Measurements from ENCODE around the gene NDUFB6. TPM values are rescaled to one million over a fixed set of nuclear protein-coding genes. Genes with fewer than 3 reads are reported as not detected.
A peak's percentile ranks its signal among the peaks of the same experiment; 100 is the strongest.

NDUFB6 gene
- polyA plus RNA-seq, 2 of the 4 experiments (the other 2 are of a cell fraction): 91.0 to 158 TPM

DNA sequence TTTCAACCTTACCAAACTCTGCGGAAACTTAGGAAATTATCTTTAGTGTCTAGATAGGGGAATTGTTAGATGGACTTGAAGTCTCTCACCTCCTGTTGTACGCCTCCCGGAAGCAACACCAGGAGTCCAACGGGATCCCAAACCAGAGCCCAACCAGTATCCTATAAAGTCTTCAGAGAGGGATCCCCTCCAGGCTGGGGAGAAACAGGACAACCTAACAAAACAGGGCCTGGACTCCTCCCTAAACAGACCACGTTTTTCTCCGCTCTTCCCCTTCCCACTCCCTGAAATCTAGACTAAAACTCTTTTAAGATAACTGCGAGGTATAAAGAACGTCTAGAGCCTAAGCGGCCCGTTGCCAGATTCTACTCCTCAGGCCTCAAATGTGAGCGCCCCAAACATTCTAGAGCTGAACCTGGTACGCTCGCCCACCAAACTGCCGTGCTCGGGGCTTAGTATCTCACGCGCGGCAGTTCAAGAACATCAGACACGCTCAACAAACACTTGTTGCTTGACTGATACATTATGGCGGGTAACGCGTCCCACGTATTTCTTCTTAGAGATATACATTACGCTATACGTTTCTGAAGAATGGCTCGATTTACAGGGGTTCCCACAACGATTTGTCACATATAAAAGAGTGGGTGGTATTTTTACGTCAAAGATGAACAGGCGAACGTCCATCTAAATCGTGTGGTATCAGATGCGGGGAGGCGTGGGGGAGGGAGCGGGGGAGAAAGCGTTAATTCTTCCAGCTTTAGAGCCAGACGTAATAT lies 21.5 kb downstream of the NDUFB6 start:
- POLR2A ChIA-PET: interaction anchor here (0.6 to 2.6 kb wide), 7 partner anchors 21 to 474 kb away, joined by 3 to 14 read pairs (median 5); partner anchors contain the start of genes ACO1, DNAJA1, NDUFB6 and RIGI
- peaks cover 17% of the 10 kb centered on the region for H3K4me1 ChIP-seq
- peak; percentile 49 to 50 for ATAC-seq
- 1% methylated on average over 32 of the region's 36 CpGs for whole genome bisulfite sequencing (ENCODE audit: missing lambda C conversion rate)
- H3K27ac ChIP-seq: peak overlapping the region; percentile 94 to 96
- peak in 1 of 2 experiments; percentile 13; a peak in 1 of 5 replicates for TF ChIP-seq JUN (IDR thresholded peaks at IDR 0.05)
- TF ChIP-seq, protein P1, sequence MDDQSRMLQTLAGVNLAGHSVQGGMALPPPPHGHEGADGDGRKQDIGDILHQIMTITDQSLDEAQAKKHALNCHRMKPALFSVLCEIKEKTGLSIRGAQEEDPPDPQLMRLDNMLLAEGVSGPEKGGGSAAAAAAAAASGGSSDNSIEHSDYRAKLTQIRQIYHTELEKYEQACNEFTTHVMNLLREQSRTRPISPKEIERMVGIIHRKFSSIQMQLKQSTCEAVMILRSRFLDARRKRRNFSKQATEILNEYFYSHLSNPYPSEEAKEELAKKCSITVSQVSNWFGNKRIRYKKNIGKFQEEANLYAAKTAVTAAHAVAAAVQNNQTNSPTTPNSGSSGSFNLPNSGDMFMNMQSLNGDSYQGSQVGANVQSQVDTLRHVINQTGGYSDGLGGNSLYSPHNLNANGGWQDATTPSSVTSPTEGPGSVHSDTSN (IDR thresholded peaks at IDR 0.05): no peak
- TF ChIP-seq, protein P2, sequence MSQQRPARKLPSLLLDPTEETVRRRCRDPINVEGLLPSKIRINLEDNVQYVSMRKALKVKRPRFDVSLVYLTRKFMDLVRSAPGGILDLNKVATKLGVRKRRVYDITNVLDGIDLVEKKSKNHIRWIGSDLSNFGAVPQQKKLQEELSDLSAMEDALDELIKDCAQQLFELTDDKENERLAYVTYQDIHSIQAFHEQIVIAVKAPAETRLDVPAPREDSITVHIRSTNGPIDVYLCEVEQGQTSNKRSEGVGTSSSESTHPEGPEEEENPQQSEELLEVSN (IDR thresholded peaks at IDR 0.05; ENCODE audit: borderline replicate concordance, low read depth): peak; percentile 8; the same call in 1 of the 2 replicates
- TF ChIP-seq, protein P3, sequence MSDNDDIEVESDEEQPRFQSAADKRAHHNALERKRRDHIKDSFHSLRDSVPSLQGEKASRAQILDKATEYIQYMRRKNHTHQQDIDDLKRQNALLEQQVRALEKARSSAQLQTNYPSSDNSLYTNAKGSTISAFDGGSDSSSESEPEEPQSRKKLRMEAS (IDR thresholded peaks at IDR 0.05): peak; percentile 55; the same call in 1 of the 2 replicates
- peak; percentile 32 to 64 for DNase-seq (ENCODE audit: low read depth in 1 of 2, low spot score in 1 of 2)
- no peak for FAIRE-seq
- H3K4me3 ChIP-seq: peak overlapping the region; percentile 62
- peak overlapping the region; percentile 83 for H3K4me2 ChIP-seq
- CTCF ChIA-PET: interaction anchor here (0.6 to 9.3 kb wide), 12 partner anchors 12 to 436 kb away, joined by 3 to 91 read pairs (median 6); partner anchors contain the start of gene NDUFB6
- H3K9me3 ChIP-seq: no peaks in the 10 kb centered on the region

DNA sequence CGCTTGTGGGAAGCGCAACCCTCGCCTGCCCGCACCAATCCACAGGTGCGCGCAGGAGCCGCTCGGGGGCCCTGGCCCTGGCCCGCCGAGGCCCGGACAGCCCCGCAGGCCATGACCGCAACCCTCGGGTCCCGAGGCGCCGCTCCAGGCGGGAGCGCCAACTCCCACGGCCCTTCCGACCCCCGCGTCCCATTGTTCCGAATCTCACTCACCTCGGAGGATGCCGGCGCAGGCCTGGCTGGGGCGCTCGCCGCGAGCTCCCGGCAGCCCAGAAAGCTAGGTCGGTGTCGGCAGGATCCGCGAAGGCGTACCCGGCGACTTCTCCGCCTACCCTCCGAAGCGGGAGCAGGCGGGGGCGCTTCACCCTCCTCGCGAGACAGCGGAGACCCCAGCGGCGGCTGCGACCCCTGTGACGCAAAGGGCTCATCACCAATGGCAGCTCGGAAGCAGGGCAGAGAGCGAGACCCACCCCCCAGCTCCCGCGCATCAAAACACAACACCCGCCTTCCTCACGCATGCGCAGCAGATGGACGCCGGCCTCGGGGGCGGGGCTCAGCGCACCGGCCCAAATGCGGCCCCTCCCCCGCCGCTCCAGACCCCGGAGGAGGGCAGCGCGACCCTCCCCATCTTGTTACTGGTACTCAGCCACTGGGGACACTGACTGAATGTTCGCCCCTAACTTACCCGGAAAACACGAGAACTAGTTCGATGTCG lies 22.2 kb downstream of the NDUFB6 start:
- DNase-seq (ENCODE audit: low read depth in 1 of 2, low spot score in 1 of 2): peak; percentile 93 to 97
- Histone ChIP-seq H3K4me2 (peak overlapping the region; percentile 83), H3K4me3 (peak overlapping the region; percentile 62), H3K4me1 (peaks cover 17% of the 10 kb centered on the region), H3K9me3 (no peaks in the 10 kb centered on the region), H3K27ac (peak overlapping the region; percentile 94 to 96)
- ChIA-PET POLR2A (interaction anchor here (1.0 to 2.6 kb wide), 5 partner anchors 21 to 474 kb away, joined by 3 to 14 read pairs (median 8); partner anchors contain the start of genes ACO1, DNAJA1 and RIGI), CTCF (interaction anchor here (0.6 to 9.3 kb wide), 10 partner anchors 12 to 418 kb away, joined by 3 to 91 read pairs (median 5); partner anchors contain the start of gene NDUFB6)
- TF ChIP-seq CHD2 (IDR thresholded peaks at IDR 0.05; ENCODE audit: low read length, partially characterized antibody) (peak; percentile 89), JUN (IDR thresholded peaks at IDR 0.05) (peak; percentile 15 to 27; a peak in 2 of 5 replicates), NR3C1 (IDR thresholded peaks at IDR 0.05) (no peak), ZFP36 (IDR thresholded peaks at IDR 0.05; ENCODE audit: borderline replicate concordance, partially characterized antibody) (no peak), POLR2A (IDR thresholded peaks at IDR 0.05; ENCODE audit: low read length) (no peak; the same call in 1 of the 2 replicates), FOXS1 (CRISPR knock-in tag; IDR thresholded peaks at IDR 0.05) (no peak), SREBF2 (IDR thresholded peaks at IDR 0.05) (no peak), RFX5 (IDR thresholded peaks at IDR 0.05) (no peak), NFE2L2 (conservative IDR thresholded peaks at IDR 0.05; ENCODE audit: low read length) (no peak), TFCP2L1 (CRISPR knock-in tag; IDR thresholded peaks at IDR 0.05) (no peak), MAZ (IDR thresholded peaks at IDR 0.05; ENCODE audit: borderline replicate concordance, low read depth, low read length) (no peak)
- TF ChIP-seq, protein P2 (IDR thresholded peaks at IDR 0.05; ENCODE audit: borderline replicate concordance, low read depth): 0 out of 2 replicates have a peak, but pooled peaks have one; percentile 34
- TF ChIP-seq, protein P4, sequence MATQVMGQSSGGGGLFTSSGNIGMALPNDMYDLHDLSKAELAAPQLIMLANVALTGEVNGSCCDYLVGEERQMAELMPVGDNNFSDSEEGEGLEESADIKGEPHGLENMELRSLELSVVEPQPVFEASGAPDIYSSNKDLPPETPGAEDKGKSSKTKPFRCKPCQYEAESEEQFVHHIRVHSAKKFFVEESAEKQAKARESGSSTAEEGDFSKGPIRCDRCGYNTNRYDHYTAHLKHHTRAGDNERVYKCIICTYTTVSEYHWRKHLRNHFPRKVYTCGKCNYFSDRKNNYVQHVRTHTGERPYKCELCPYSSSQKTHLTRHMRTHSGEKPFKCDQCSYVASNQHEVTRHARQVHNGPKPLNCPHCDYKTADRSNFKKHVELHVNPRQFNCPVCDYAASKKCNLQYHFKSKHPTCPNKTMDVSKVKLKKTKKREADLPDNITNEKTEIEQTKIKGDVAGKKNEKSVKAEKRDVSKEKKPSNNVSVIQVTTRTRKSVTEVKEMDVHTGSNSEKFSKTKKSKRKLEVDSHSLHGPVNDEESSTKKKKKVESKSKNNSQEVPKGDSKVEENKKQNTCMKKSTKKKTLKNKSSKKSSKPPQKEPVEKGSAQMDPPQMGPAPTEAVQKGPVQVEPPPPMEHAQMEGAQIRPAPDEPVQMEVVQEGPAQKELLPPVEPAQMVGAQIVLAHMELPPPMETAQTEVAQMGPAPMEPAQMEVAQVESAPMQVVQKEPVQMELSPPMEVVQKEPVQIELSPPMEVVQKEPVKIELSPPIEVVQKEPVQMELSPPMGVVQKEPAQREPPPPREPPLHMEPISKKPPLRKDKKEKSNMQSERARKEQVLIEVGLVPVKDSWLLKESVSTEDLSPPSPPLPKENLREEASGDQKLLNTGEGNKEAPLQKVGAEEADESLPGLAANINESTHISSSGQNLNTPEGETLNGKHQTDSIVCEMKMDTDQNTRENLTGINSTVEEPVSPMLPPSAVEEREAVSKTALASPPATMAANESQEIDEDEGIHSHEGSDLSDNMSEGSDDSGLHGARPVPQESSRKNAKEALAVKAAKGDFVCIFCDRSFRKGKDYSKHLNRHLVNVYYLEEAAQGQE (IDR thresholded peaks at IDR 0.05): peak; percentile 88
- TF ChIP-seq, protein P5, sequence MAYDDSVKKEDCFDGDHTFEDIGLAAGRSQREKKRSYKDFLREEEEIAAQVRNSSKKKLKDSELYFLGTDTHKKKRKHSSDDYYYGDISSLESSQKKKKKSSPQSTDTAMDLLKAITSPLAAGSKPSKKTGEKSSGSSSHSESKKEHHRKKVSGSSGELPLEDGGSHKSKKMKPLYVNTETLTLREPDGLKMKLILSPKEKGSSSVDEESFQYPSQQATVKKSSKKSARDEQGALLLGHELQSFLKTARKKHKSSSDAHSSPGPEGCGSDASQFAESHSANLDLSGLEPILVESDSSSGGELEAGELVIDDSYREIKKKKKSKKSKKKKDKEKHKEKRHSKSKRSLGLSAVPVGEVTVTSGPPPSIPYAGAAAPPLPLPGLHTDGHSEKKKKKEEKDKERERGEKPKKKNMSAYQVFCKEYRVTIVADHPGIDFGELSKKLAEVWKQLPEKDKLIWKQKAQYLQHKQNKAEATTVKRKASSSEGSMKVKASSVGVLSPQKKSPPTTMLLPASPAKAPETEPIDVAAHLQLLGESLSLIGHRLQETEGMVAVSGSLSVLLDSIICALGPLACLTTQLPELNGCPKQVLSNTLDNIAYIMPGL (CRISPR knock-in tag; IDR thresholded peaks at IDR 0.05; ENCODE audit: borderline replicate concordance): 0 out of 2 replicates have a peak, but pooled peaks have one; percentile 36
- TF ChIP-seq, protein P6, sequence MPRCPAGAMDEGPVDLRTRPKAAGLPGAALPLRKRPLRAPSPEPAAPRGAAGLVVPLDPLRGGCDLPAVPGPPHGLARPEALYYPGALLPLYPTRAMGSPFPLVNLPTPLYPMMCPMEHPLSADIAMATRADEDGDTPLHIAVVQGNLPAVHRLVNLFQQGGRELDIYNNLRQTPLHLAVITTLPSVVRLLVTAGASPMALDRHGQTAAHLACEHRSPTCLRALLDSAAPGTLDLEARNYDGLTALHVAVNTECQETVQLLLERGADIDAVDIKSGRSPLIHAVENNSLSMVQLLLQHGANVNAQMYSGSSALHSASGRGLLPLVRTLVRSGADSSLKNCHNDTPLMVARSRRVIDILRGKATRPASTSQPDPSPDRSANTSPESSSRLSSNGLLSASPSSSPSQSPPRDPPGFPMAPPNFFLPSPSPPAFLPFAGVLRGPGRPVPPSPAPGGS (IDR thresholded peaks at IDR 0.05): 0 out of 3 replicates have a peak, but pooled peaks have one; percentile 31
- no peak for FAIRE-seq
- WGBS (ENCODE audit: missing lambda C conversion rate): 7% methylated on average over 29 of the region's 75 CpGs
- ATAC-seq: peak; percentile 70 to 85

All from A549 (cell line).